DMS153 treated with DMSO at 0.1 percent for 48 hours (cell line): ENCODE data around the gene CD6.
A peak's percentile ranks its signal among the peaks of the same experiment; 100 is the strongest.

Experiments used
- DNase-seq: peaks from one replicate; lab custom pipeline; 2025; ENCODE audit not compliant: unreplicated experiment; lab: John Stamatoyannopoulos, UW

The CD6 gene

DNA sequence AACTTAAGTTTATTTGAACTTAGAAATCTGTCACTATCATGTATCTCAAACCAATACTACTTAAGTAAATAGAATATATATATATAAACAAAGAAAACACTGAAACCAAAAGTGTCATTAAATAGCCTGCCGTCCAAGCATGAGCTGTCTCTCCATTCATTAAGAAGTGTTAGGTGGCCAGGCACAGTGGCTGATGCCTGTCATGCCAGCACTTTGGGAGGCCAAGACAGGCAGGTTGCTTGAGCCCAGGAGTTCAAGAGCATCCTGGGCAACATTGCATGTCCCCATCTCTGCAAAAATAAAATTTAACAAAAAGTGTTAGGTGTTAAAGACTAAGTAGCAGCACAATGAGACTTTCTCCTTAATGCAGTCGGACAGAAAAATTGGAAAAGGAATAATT, 14.0 kb downstream of the CD6 start:
- DNase-seq: no peak

DNA sequence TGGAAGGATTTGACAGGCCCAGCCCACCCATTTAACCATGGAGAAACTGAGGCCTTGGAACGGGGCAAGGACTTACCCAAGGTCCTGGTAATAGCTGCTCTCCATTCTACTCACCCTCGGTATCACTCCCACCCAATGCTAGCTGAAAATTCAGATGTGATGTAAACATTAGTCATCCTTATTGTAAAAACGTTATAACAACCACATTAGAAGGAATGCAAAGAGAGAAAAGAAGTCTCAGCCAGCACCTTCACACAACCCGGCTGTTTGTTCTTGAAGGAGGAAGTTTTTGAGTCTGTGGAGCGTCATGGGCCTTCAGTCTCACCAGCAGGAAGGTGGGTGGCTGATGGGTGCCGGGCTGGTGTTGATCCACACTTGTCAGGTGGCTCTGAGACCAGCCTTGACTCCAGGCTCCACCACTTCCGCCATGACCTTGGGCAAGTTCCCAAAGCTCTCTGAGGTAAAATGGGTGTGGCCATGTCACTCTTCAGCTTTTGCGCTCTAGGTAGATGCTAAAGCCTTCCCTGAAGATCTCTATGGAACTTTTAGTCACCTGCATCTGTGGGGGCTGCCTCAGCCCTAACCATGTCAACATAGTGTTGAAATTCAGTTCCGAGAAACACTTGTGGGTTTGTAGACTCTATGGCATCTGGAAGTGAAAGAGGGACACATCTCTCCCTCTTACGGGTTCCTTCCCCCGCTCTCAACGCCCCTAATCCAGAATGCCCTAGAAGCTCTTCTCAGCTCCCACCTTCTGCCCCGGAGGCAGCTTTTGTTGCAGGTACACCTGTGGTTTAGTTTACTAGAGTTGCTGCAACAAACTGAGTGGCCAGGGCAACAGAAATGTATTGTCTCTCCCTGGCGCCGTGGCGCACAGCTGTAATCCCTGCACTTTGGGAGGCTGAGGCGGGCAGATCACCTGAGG, 14.8 kb downstream of the CD6 start:
- no peak for DNase-seq

DNA sequence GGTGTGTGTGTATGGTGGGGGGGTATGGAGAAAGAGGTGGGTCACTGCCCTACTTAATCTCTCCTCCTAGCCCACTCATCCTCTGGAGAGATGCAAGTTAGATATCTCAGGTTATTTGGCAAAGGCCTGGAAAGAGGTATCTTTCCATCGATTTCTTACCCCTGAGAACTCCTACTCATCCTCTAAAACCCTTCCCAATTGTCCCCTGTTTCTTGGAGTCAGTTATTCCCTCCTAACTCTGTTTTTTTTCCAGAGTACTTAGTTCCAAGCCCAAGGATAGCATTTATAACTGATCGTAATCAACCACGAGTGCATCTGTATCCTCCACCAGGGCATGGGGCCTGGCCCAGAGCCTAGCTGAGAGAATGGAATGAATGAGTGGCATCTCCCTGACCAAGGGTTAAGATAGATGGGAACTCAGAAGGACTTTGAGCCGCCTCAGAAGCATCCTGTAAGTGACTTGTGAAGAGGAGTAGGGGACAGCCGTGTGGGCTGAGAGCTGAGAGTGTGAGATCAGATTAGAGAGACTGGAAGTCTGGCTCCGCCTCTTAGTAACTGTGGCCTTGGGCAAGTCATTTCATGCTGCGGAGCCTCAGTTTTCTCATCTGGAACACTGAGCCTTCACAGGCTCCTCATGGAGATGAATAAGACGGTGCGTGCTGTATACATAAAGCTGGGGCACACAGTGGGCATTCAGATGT, 16.2 kb downstream of the CD6 start:
- no peak for DNase-seq

DNA sequence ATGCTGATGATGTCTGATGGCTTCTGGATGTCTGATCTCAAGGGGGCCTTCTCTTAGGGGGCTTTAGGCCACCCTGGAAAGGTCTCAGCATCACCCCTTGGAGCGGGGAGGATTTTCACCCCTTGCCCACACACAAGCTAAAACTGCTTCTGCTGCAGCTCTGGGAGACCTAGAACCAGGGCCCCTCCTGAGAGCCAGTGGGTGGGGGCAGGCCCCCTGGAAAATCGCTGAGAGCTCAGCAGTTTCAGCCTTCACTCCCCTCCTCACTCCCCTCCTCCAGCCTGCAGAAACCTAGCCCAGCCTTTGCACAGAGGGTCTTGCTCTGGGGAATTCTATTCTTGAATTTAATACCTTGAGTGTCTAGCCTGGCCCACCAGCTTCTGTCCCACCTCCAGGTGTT, 17.2 kb downstream of the CD6 start:
- no peak for DNase-seq

DNA sequence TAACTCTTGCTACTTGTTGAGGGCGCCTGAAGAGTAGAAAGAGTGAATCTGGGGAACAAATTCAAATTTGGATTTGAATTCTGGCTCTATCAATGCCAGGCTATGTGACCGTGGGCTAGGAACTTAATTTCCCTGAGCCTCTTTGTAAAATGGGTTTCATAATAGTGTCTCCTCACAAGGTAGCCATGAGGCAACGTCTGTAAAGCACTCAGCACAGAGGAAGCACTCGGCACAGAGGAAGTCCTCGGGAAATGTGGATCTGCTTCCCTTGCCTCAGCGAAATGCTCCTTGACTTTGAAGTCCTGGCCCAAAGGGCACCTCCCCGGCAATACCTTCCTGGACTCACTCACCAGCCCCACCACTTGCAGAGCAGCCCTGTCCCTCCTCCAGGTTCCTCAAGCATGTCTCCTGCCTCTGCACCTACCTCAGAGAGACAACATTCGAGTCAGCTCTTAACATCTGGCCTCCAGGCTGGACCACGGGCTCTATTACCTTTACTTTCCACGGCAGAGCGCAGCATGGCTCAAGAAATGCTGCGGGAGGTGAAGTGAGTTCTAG, 17.7 kb downstream of the CD6 start:
- DNase-seq: no peak

DNA sequence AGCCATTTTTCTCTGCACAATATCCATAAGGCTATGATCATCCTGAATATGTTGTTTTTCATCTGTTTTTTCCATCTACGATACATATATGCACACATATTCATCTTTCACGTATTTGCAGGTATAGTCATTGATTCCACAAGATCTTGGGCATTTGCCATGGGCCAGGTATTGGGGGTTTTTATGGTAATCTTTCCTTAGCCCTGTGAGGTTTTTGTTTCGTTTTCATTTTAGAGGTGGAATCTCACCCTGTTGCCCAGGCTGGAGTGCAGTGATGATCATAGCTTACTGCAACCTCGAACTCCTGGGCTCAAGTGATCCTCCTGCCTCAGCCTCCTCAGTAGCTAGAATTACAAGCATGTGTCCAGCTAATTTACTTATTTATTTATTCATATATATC, 20.0 kb downstream of the CD6 start:
- no peak for DNase-seq

DNA sequence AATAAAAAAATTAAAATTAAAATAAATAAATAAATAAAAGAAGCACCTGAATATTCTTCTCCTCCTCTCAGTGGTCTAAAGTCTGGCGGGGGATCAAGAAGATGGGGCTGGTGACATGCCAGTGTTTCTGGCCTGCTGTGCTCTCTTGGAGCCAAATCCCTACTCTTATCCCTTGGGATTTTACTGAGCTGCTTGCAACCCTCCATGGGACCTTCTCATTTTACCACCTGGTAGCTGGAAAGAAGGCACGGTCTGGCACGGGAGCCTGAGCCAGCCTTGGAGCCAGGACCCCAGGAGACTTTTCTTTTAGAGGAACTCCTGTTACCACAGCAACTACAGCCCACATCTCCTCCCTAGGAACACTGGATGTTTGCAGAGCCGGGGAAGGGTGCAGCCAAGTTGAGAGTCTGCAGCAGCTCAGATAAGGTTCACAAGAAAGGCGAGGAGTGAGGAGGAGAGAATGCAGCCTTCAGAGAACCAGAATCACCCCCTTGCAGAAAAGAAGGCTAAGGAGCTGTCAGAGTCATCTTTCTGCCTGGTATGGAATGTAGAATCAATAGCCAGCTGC, 21.4 kb downstream of the CD6 start:
- DNase-seq: no peak

DNA sequence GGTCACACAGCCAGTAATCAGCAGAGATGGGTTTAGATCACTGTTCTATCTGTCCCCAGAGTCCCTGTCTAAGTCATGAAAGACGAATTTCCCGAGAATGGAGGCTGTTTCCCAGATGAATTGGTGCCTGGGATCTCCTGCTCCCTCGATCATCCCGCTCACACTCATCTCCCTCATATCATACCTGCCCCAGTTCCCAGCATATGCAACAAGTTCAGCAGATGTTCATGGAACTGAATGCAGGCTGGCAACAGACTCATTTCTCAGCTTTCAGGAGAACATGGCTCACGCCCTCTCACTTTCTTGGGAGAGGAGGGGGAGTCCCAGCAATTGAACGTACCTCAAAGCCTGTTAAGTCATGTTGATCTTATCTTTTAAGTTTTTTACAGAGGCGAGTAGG, 22.1 kb downstream of the CD6 start:
- DNase-seq: no peak

DNA sequence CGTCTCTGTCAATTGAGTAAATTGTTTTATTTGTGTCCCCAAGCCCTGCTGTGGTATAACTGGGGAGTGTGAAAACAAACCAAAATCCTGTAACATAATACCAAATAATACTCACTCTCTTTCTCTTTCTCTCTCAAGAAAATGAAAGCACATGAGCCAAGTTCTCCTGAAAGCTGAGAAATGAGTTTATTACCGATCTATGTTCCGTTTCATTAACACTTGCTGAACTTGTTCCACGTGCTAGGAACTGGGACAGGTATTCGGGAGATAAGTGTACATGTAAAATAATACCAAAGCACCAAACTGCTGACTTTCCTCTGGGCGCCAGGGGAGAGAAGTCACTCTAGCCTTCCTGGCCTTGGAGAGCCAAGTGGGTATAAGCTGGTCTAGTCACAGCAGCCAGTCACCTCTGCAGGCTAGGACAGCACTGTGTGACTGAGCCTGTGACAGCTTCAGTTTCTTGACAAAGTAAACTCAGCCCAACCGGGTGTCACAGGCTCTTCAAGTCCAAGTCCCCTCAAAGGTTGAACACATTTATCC, 23.1 kb downstream of the CD6 start:
- no peak for DNase-seq

DNA sequence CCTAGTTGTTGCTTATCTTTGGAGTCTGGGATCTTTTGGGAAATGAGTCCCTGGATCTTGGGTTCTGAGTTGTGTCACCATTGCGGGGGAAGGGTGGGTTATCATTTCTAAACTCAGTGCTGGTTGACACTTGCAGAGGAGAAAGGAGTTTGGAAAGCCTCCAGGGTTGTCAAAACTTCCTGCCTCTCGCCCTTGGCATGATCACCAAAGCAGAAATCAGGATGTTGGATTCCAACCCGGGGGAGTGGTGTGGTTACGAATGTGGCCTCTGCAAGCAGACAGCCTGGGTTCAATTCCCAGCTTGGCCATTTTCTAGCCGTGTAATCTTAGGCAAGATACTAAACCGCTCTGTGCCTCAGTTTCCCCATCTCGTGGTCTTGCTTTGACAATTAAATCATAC, 24.3 kb downstream of the CD6 start:
- no peak for DNase-seq

DNA sequence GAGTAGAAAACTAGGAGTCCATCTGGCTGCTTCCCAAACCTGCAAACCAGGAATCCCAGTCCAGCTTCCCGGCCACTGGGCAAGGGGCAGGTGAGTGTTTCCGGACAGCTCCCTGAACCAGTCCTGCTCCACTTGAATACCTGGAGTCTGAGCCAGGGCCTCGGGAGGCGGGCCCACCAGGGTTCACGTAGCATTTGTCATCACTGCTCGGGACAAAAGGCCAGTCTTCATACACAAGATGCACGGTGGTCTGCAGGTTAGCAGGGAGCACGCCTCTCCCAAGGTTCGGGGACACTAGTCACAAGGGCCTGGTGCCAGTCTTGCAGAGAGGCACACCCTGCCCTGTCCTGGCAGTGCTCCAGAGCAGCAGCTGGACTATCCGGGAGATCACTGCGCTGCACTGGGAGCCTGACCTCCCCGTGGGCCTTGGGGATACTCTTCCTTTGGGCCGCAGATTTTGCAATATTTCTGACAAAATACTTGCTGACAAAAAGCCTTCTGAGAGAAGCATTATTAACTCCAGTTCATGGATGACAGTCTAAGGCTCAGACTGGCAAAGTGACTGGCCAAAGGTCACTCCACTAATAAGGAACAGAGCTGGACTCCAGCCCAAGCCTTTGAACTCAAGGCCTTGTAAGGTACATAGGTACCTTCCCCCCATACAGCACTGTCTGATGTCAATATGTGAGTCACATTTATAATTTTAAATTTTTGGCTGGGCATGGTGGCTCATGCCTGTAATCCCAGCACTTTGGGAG, 25.1 kb downstream of the CD6 start:
- DNase-seq: no peak

DNA sequence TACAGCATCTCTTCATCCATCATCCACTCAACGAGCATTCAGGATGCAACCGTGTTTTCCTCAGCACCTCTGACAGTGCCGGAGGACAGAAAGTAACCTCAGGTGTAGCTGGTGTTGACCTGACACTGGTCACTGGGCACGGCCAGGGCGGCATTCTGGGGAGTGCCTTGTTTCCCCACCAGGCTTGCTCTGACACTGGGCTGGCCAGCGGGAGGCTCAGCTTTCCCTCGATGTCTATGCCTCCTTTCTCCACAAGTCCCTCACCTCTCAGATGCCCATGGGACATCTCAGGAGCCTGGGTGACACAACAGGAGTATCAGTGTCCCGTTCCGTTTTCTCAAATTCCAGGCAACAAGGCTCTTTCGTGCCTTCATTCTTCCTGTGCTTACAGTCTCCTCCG, 28.9 kb downstream of the CD6 start:
- DNase-seq: no peak

DNA sequence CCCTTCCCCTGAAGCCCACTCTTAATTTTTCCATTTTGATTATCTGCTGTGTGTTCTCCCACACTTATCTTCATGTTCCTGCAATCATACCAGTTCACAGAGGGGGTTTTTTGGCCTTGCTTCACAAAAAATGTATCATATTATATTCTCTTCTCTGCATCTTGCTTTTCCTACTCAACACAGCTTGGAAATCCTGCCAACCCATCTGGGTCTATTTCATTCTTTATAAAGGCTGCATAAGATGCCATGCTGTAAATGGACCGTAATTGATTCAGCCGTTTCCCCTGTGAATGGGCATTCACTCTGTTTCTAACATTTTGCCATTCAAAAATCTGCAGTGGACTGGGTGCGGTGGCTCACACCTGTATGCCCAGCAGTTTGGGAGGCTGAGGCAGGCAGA, 30.5 kb downstream of the CD6 start:
- no peak for DNase-seq

DNA sequence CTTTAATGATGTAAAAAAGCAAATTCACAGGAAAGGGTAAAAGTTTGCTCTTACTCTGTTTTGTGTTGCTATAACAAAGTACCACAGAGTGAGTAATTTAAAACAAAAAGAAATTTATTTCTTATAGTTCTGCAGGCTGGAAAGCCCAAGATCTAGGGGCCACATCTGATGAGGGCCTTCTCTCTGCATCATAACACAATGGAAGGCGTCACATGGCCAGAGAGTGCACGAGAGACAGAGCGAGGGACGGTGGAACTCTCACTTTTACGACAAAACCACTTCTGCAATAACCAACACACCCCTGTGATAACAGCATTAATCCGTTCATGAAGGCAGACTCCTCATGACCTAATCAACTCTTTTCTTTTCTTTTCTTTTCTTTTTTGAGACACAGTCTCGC, 31.1 kb downstream of the CD6 start:
- no peak for DNase-seq

DNA sequence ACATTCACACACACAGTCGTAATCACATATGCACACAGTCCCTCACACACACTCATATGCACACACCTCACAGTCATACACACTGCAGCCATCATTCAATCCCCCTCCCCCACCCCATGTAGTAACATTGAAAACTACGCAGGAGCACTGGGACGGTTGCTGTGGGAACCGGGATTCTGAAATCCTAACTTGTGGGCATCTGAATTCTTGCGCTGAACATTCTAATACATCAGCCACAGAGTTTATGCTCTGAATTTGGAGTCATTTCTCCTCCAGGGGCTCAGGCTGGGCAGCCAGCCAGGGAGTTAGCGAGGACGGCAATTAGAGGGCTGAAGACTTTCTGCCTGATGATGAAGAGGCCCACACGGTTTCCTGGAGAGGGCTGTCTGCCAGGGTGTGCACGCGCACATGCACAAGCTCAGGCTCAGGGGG, 32.7 kb downstream of the CD6 start:
- peak; percentile 30 for DNase-seq

DNA sequence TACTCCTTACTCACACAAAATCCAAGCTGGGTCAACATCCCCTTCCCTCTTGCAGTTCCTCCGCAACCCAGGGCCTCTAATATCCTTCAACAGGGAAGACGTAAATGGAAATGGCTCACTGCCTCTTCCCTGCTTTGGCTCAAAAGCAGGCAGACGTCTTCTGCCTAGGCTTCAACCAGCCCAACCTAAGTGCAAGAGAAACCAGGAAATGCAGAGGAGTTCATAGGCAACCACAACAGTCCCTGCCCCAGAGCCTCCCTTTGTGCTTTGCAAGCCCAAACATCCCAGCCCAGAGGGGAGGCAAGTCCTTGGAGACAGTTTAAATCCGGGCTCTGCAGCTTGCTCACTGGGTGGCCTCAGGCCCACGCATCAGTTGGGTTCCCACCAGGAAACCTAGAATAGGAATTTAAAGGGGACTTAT, 33.3 kb downstream of the CD6 start:
- DNase-seq: peak; percentile 33

DNA sequence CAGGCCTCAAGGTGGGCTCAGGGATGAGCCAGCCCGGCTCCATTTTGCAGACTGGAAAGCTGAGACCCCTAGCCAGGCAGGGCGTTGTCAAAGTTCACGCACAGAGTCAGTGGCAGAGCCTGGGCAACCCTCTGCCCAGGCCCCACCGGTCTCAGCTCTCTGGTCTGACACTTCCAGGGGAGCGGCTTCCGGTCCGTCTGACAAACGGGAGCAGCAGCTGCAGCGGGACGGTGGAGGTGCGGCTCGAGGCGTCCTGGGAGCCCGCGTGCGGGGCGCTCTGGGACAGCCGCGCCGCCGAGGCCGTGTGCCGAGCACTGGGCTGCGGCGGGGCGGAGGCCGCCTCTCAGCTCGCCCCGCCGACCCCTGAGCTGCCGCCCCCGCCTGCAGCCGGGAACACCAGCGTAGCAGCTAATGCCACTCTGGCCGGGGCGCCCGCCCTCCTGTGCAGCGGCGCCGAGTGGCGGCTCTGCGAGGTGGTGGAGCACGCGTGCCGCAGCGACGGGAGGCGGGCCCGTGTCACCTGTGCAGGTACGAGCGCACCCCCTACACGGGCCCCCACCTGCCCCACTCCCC, 36.0 kb downstream of the CD6 start:
- DNase-seq: peak; percentile 28

DNA sequence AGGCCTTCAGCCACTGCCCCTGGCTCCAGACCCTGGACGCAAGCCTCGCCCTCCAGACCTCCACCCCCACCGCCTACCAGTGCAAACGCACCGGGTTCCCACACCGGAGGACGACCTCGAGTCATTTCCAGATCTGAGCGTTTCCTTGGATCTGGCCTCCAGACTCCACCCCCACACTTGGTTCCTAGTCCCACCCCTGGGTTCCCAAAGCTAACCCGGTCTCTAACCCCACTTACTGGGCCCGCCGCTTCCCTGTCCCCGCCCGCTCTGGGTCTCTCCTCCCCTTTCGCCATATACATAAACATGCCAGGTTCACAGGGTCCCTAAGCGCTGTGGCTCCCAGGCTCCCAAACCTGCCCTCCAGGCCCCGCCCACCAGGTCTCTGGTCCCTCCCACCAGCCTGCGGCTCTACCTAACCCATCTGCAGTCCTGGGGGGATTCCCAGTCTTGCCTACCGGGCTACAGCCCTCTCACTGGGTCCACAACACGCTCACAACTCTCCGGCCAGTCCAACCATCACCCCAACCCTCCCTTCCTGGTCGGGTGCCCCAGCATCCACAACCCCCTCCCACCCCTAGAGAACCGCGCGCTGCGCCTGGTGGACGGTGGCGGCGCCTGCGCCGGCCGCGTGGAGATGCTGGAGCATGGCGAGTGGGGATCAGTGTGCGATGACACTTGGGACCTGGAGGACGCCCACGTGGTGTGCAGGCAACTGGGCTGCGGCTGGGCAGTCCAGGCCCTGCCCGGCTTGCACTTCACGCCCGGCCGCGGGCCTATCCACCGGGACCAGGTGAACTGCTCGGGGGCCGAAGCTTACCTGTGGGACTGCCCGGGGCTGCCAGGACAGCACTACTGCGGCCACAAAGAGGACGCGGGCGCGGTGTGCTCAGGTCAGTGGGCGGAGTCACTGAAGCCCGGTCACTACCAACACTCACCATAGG, 36.7 kb downstream of the CD6 start:
- no peak for DNase-seq

DNA sequence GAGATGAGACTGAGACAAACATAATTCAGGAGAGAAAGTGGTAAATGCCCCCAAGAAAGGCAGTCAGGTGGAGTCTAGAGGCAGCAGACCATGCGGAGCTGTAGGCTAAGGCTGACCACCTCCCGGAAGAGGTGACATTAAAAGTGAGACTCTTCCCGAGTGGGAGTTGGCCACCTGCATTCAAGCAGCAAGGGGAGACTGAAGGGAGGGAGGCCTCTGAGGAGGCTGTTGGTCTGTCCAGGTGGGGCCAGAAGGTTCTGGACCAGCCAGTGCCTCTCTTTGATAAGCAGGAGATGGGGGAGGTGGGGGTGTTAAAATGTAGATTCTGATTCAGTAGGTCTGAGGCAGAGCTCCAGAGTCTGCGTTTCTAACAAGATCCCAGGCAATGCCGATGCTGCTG, 37.5 kb downstream of the CD6 start:
- no peak for DNase-seq
